Measurements from ENCODE around the gene ZNF831. TPM values are rescaled to one million over a fixed set of nuclear protein-coding genes. Genes with fewer than 3 reads are reported as not detected.

The ZNF831 gene
- total RNA-seq, 1 experiment from 2014 or later, result 0.04 TPM

GRCh38 chr20:59179988-59180387 lies 16.4 kb downstream of the ZNF831 start:
- Mint-ChIP-seq H3K4me3 (no peak overlapping the region), H3K27ac (no peak overlapping the region), H3K27me3 (ENCODE audit: low read depth) (peaks cover 2% of the 10 kb centered on the region), H3K4me1 (no peaks in the 10 kb centered on the region), H3K9me3 (peaks cover 8% of the 10 kb centered on the region), H3K36me3 (no peaks in the 10 kb centered on the region)
- ATAC-seq (no peak), DNase-seq (ENCODE audit: low spot score) (no peak)
- POLR2A ChIA-PET, result no interaction called here
- TF ChIP-seq ATF2 (CRISPR knock-in tag; IDR thresholded peaks at IDR 0.05; ENCODE audit: borderline replicate concordance, low read depth), result no peak
- no peak for TF ChIP-seq SMAD4 (CRISPR knock-in tag; IDR thresholded peaks at IDR 0.05)
- no peak for TF ChIP-seq ZNF263 (CRISPR knock-in tag; IDR thresholded peaks at IDR 0.05; ENCODE audit: low read depth)
- no peak for TF ChIP-seq ATF1 (CRISPR knock-in tag; IDR thresholded peaks at IDR 0.05)
- TF ChIP-seq JAZF1 (CRISPR knock-in tag; IDR thresholded peaks at IDR 0.05), result no peak
- CTCF ChIA-PET, result interaction anchor here (3.4 kb wide), 1 partner anchor 28 kb away, joined by 13 read pairs; no protein-coding TSS in a partner anchor

- no peak overlapping the region for H3K27ac Mint-ChIP-seq
These were observed 18.3 kb downstream of the ZNF831 start for GRCh38 chr20:59181936-59182335.

More at GRCh38 chr20:59181936-59182335, 18.3 kb downstream of the ZNF831 start:
- no peaks in the 10 kb centered on the region for H3K36me3 Mint-ChIP-seq
- no peak for DNase-seq (ENCODE audit: low spot score)
- no peak overlapping the region for H3K4me3 Mint-ChIP-seq
- H3K9me3 Mint-ChIP-seq, result peaks cover 8% of the 10 kb centered on the region
- ATAC-seq, result no peak
- ChIA-PET POLR2A (no interaction called here), CTCF (interaction anchor here (0.7 to 0.9 kb wide), 2 partner anchors 23 to 26 kb away, joined by 3 to 5 read pairs; no protein-coding TSS in a partner anchor)
- TF ChIP-seq ATF2 (CRISPR knock-in tag; IDR thresholded peaks at IDR 0.05; ENCODE audit: borderline replicate concordance, low read depth) (no peak), CREB1 (CRISPR knock-in tag; IDR thresholded peaks at IDR 0.05) (no peak), CDX4 (CRISPR knock-in tag; IDR thresholded peaks at IDR 0.05; ENCODE audit: borderline replicate concordance) (no peak), AFF4 (CRISPR knock-in tag; IDR thresholded peaks at IDR 0.05; ENCODE audit: borderline replicate concordance) (no peak), ARID4B (CRISPR knock-in tag; IDR thresholded peaks at IDR 0.05; ENCODE audit: borderline replicate concordance) (no peak), CBFB (CRISPR knock-in tag; IDR thresholded peaks at IDR 0.05; ENCODE audit: low read depth) (no peak), SMAD3 (CRISPR knock-in tag; IDR thresholded peaks at IDR 0.05; ENCODE audit: borderline replicate concordance) (no peak), CREM (CRISPR knock-in tag; IDR thresholded peaks at IDR 0.05) (no peak), ZNF416 (CRISPR knock-in tag; IDR thresholded peaks at IDR 0.05) (no peak), ETV6 (CRISPR knock-in tag; IDR thresholded peaks at IDR 0.05) (no peak), NR3C1 (CRISPR knock-in tag; conservative IDR thresholded peaks at IDR 0.05; ENCODE audit: low read depth) (no peak), ZNF671 (CRISPR knock-in tag; IDR thresholded peaks at IDR 0.05) (no peak), IRF2 (CRISPR knock-in tag; IDR thresholded peaks at IDR 0.05; ENCODE audit: borderline replicate concordance, low read depth) (no peak), ERG (CRISPR knock-in tag; IDR thresholded peaks at IDR 0.05) (no peak), GTF2I (CRISPR knock-in tag; conservative IDR thresholded peaks at IDR 0.05) (no peak)
- H3K4me1 Mint-ChIP-seq, result no peaks in the 10 kb centered on the region
- peaks cover 2% of the 10 kb centered on the region for H3K27me3 Mint-ChIP-seq (ENCODE audit: low read depth)

All from WTC11 (cell line).